Tibial artery (tissue), 4 donors: Measurements from ENCODE around the gene TMEM198.

Source experiments
- DNase-seq, 2 donors: peaks; one replicate each; pipeline ENCODE4 v3.0.0-alpha.2; 2019
- H3K27ac ChIP-seq, 2 donors: fragments of 200-600 bp; sonication (generic) in 1 of 2; 1 replicate in 1 of 2; 2 replicates in 1 of 2; pipeline ENCODE4 v1.5.1; 2018 to 2019; ENCODE audit warnings: mild to moderate bottlenecking in 1 of 2
- H3K27me3 ChIP-seq, 2 donors: fragments of 200-600 bp; sonication (generic) in 1 of 2; one replicate each; pipeline versions ENCODE4 v1.5.1 to v1.6.0; 2016 to 2019
- H3K36me3 ChIP-seq, 3 donors: fragments of 200-600 bp; sonication (generic) in 2 of 3; one replicate each; pipeline ENCODE4 v1.5.1; 2016 to 2019; ENCODE audit warnings: mild to moderate bottlenecking in 2 of 3
- H3K4me1 ChIP-seq, 4 donors: fragments of 200-600 bp; sonication (generic) in 2 of 4; 1 replicate in 3 of 4; 2 replicates in 1 of 4; pipeline ENCODE4 v1.5.1; 2016 to 2019
- H3K4me3 ChIP-seq, 2 donors: fragments of 200-600 bp; sonication (generic) in 1 of 2; 1 replicate in 1 of 2; 2 replicates in 1 of 2; pipeline ENCODE4 v1.5.1; 2018 to 2019; ENCODE audit warnings: mild to moderate bottlenecking in 2 of 2
- H3K9me3 ChIP-seq, 3 donors: fragments of 200-600 bp; sonication (generic) in 1 of 3; one replicate each; pipeline ENCODE4 v1.5.1; 2016 to 2019
- intact Hi-C: fragments of 100-400 bp; cut with DNase I; formaldehyde crosslinking; loops from one replicate; pipeline ENCODE4 v1.15.0; 2023; ENCODE audit warnings: low total_unique reads
- TF ChIP-seq, protein P1 (sequence below), 2 experiments: fragments of 200-600 bp in 1 of 2; fragments of 450-650 bp in 1 of 2; IDR thresholded peaks; one replicate each; pipeline ENCODE4 v1.5.1; 2017 to 2019; ENCODE audit warnings: antibody characterized with exemption in 2 of 2, mild to moderate bottlenecking in 1 of 2, moderate library complexity in 1 of 2

Gene TMEM198

DNA sequence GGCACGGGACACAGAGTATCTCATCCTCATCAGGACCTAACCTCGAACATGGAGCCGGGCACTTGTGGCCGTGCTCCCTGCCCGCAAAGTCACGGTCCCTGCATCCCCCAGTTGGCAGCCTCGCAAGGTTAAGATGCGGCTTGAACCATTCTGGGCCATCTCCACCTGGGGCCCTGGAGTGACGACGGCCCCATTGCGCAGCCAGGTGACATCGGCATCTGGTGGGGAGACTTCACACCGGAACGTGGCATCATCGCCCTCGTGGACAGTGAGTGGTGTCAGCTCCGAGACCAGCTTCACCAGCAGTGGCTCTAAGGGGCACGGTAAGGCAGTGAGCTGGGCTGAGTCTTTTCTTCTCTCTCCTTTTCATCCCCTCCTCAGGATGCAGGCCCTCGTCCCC, 12.6 kb downstream of the TMEM198 start:
- Histone ChIP-seq H3K4me1 (peaks cover 0 to 22% (median 17%) of the 10 kb centered on the region in 4 donors), H3K27me3 (no peaks in the 10 kb centered on the region), H3K36me3 (peaks cover 0 to 47% (median 8%) of the 10 kb centered on the region in 3 donors), H3K4me3 (no peak overlapping the region), H3K9me3 (no peaks in the 10 kb centered on the region), H3K27ac (no peak overlapping the region)
- TF ChIP-seq, protein P1, sequence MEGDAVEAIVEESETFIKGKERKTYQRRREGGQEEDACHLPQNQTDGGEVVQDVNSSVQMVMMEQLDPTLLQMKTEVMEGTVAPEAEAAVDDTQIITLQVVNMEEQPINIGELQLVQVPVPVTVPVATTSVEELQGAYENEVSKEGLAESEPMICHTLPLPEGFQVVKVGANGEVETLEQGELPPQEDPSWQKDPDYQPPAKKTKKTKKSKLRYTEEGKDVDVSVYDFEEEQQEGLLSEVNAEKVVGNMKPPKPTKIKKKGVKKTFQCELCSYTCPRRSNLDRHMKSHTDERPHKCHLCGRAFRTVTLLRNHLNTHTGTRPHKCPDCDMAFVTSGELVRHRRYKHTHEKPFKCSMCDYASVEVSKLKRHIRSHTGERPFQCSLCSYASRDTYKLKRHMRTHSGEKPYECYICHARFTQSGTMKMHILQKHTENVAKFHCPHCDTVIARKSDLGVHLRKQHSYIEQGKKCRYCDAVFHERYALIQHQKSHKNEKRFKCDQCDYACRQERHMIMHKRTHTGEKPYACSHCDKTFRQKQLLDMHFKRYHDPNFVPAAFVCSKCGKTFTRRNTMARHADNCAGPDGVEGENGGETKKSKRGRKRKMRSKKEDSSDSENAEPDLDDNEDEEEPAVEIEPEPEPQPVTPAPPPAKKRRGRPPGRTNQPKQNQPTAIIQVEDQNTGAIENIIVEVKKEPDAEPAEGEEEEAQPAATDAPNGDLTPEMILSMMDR (IDR thresholded peaks at IDR 0.05): no peak
- intact Hi-C loops: no loop called here
- DNase-seq: no peak

DNA sequence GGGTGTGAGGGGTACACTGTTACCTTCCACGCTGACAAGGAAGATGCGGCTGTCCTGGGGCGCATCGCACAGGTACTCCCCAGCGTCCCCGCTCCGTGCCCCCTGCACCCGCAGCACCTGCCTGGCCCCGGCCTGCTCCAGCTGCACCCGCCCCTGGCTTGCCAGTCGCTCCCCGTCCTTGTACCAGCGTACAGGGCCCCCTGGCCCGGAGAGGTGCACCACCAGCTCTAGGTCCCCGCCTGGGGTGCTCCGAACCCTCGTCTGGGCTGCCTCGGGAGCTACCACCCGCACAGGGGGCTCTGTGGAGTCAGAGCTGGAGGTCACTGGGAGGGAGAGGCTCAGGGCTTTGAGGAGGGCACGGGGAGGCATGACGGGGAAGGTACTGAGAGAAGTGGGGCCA, 13.5 kb downstream of the TMEM198 start:
- H3K9me3 ChIP-seq: no peaks in the 10 kb centered on the region
- intact Hi-C loops: no loop called here
- TF ChIP-seq, protein P1 (IDR thresholded peaks at IDR 0.05): no peak
- H3K27ac ChIP-seq: no peak overlapping the region
- H3K36me3 ChIP-seq: peaks cover 0 to 56% (median 16%) of the 10 kb centered on the region in 3 donors
- no peak overlapping the region for H3K4me3 ChIP-seq
- H3K27me3 ChIP-seq: no peaks in the 10 kb centered on the region
- no peak for DNase-seq
- H3K4me1 ChIP-seq: peaks cover 0 to 13% (median 9%) of the 10 kb centered on the region in 4 donors

DNA sequence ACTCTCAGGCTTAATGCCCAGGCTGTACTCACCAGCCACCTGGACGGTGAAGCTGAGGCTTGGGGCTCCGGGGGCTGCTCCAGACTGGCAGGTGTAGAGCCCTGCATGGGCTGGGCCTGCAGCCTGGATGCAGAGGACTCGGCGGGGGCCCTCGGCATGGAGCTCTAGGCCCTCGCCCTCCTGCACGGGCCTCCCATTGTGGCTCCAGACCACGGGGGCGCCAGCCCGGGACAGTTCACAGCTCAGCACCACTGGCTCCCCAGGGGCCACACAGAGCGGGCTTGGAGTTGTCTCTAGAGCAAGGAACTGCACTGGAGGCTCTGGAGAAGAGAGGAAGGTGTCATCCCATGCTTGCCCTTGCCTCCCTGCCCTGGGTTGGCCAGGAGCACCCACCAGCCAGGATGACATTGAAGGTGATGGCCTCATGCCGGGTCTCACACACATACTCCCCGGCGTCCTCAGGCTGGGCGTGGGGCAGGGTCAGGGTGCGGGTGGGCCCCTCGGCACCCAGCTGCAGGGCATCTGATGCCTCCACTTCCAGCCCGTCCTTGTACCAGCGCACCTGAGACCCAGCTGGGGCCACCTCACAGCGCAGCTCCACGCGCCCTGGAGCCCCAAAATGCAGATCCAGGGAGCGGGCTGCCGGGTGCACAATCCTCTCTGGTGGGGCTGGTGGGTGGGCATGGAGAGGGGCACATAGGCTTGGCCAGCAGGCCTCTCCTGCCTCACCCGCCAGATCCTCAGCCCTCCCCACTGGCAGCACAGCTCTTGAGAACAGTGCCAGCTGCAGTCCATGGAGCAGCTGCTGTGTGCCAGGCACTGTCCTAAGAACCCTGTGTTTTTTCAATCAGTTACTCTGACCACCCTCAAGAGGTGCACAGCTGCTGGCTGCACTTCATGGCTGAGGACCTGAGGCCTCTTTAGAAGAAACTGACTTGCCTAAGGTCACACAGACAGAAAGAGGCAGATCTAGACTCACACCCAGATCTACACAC, 14.3 kb downstream of the TMEM198 start:
- H3K27me3 ChIP-seq: no peaks in the 10 kb centered on the region
- no peak overlapping the region for H3K4me3 ChIP-seq
- H3K36me3 ChIP-seq: peaks cover 0 to 63% (median 23%) of the 10 kb centered on the region in 3 donors
- DNase-seq: no peak
- TF ChIP-seq, protein P1 (IDR thresholded peaks at IDR 0.05): no peak
- intact Hi-C loops: no loop called here
- no peak overlapping the region for H3K27ac ChIP-seq
- H3K4me1 ChIP-seq: peaks cover 0 to 8% (median 4%) of the 10 kb centered on the region in 4 donors
- H3K9me3 ChIP-seq: no peaks in the 10 kb centered on the region

DNA sequence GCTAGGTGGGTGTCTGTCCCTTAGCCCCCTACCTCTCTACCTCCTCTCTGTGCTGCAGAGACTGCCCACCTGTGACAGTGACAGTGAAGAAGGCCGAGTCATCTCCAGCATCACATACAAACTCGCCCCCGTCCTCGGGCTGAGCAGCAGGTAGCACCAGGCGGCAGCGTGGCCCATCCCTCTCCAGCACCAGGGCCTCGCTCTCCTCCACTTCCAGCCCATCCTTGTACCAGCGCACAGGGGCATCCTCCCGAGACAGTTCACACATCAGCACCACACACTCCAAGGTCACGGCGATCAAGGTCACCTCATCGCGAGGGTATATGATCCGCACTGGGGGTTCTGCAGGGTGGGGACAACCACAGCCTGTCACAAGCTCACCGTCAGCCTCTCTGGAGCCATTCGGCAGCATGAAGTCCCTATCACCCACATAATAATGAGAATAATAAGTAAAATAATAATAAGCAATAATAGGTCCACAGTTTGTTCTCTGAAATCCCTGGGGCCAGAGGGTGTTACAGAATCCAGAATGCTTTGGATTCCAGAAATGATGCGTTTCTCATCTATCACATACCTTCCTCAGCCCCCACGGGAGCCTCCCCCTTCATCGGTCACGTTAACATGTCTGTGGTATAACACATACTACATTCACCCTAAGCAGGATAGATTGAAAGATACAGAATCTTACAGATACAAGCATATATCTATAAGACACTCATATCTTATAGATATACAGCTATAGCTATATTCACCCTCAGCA, 15.5 kb downstream of the TMEM198 start:
- no peak for DNase-seq

More for the DNA sequence above, 15.5 kb downstream of the TMEM198 start:
- no peak overlapping the region for H3K27ac ChIP-seq
- intact Hi-C loops: no loop called here
- TF ChIP-seq, protein P1 (IDR thresholded peaks at IDR 0.05): no peak
- H3K4me1 ChIP-seq: no peaks in the 10 kb centered on the region
- H3K36me3 ChIP-seq: peaks cover 0 to 76% (median 35%) of the 10 kb centered on the region in 3 donors
- no peaks in the 10 kb centered on the region for H3K27me3 ChIP-seq
- H3K9me3 ChIP-seq: no peaks in the 10 kb centered on the region
- H3K4me3 ChIP-seq: no peak overlapping the region
